ENCODE results near the gene BANK1. TPM values are rescaled to one million over a fixed set of nuclear protein-coding genes. Genes with fewer than 3 reads are reported as not detected.

Gene BANK1
- total and polyA plus RNA-seq, 2 of the 8 experiments (the other 6 are each of a cell fraction or from before 2014, with no cell fraction given) = 0.59 to 0.93 TPM

- TF ChIP-seq CHD7 (IDR thresholded peaks at IDR 0.05; ENCODE audit: insufficient replicate concordance, low read length) = no peak
- TF ChIP-seq FOSL1 (IDR thresholded peaks at IDR 0.05; ENCODE audit: insufficient read depth, low read depth, low read length) = no peak
- TF ChIP-seq POLR2A (IDR thresholded peaks at IDR 0.05; ENCODE audit: control extremely low read depth in 1 of 2, low read depth in 2 of 2, low read length in 2 of 2) = no peak
These were observed 179.4 kb downstream of the BANK1 start (continued) for GRCh38 chr4:101969965-101970364.
